PC-9 (cell line): ENCODE measurements around the gene URAD. TPM values are rescaled to one million over a fixed set of nuclear protein-coding genes. Genes with fewer than 3 reads are reported as not detected.

Experiments
- BruUV-seq: library from RNA; stranded (reverse); fragments of 400-500 nt; replicated peaks from 2 replicates; lab custom pipeline; 2021; lab: Mats Ljungman, UMichigan
- CTCF ChIA-PET: fragments of 300-600 bp; sonication (Branson Sonifier 250); formaldehyde crosslinking; loops from one replicate; lab custom pipeline; 2022; ENCODE audit warnings: antibody characterized with exemption; lab: Charles Lee
- POLR2A ChIA-PET: fragments of 300-600 bp; sonication (Branson Sonifier 250); formaldehyde crosslinking; loops from one replicate; lab custom pipeline; 2022; ENCODE audit warnings: antibody characterized with exemption; ENCODE audit not compliant: unreplicated experiment; lab: Charles Lee
- DNase-seq, 2 experiments: peaks; one replicate each; pipeline versions ENCODE4 v3.0.0 to v3.0.0-alpha.2; 2015 to 2022; ENCODE audit warnings: mixed read lengths in 1 of 2
- H2AFZ ChIP-seq: fragments of 200-600 bp; sonication (generic); 2 replicates; pipeline ENCODE4 v1.8.1; 2017; ENCODE audit warnings: antibody characterized with exemption
- H3F3A ChIP-seq: fragments of 200-600 bp; sonication (generic); 2 replicates; pipeline ENCODE4 v1.8.1; 2017; ENCODE audit warnings: antibody characterized with exemption, mild to moderate bottlenecking, low read depth; ENCODE audit not compliant: insufficient read depth
- H3K27ac ChIP-seq: fragments of 200-600 bp; sonication (generic); 2 replicates; pipeline ENCODE4 v1.6.1; 2016; ENCODE audit warnings: mixed run types
- H3K27me3 ChIP-seq: fragments of 200-600 bp; sonication (generic); 2 replicates; pipeline ENCODE4 v1.6.1; 2016; ENCODE audit warnings: low read depth, mixed run types; ENCODE audit not compliant: insufficient read depth
- H3K36me3 ChIP-seq: fragments of 200-600 bp; sonication (generic); 2 replicates; pipeline ENCODE4 v1.6.1; 2016; ENCODE audit warnings: low read depth, mixed run types
- H3K4me1 ChIP-seq: fragments of 200-600 bp; sonication (generic); replicated peaks from 2 replicates; pipeline ENCODE4 v1.6.1; 2016; ENCODE audit warnings: mixed run types; ENCODE audit not compliant: insufficient read depth
- H3K4me2 ChIP-seq: fragments of 200-600 bp; sonication (generic); 2 replicates; pipeline ENCODE4 v1.6.1; 2017; ENCODE audit warnings: mixed run types
- H3K4me3 ChIP-seq: fragments of 200-600 bp; sonication (generic); 2 replicates; pipeline ENCODE4 v1.6.1; 2016; ENCODE audit warnings: mixed run types
- H3K79me2 ChIP-seq: fragments of 200-600 bp; sonication (generic); 2 replicates; pipeline ENCODE4 v1.6.1; 2017; ENCODE audit warnings: low read depth, mixed run types
- H3K9me2 ChIP-seq: fragments of 200-600 bp; sonication (generic); 2 replicates; pipeline ENCODE4 v1.8.1; 2017; ENCODE audit warnings: mild to moderate bottlenecking; ENCODE audit not compliant: insufficient read depth
- H3K9me3 ChIP-seq: fragments of 200-600 bp; sonication (generic); 2 replicates; pipeline ENCODE4 v1.8.1; 2016; ENCODE audit warnings: low read depth; ENCODE audit not compliant: insufficient read depth
- H4K20me1 ChIP-seq: fragments of 200-600 bp; sonication (generic); 2 replicates; pipeline ENCODE4 v1.8.1; 2017; ENCODE audit not compliant: insufficient read depth
- CTCF ChIP-seq: fragments of 200-600 bp; sonication (generic); conservative IDR thresholded peaks from 2 replicates; pipeline ENCODE4 v1.6.1; 2017; ENCODE audit warnings: mixed run types, antibody characterized with exemption, mild to moderate bottlenecking, moderate library complexity
- EZH2 ChIP-seq: fragments of 200-600 bp; sonication (generic); IDR thresholded peaks from 2 replicates; pipeline ENCODE4 v1.8.0; 2017; ENCODE audit warnings: antibody characterized with exemption, low read depth
- intact Hi-C: fragments of 100-400 bp; cut with micrococcal nuclease; formaldehyde crosslinking; loops from one replicate; pipeline ENCODE4 v1.10.0; 2022; ENCODE audit not compliant: unreplicated experiment
- total RNA-seq: library from RNA; stranded (reverse); gene quantifications from 2 replicates; pipeline ENCODE4 v1.2.3, GENCODE V29; 2021

Gene URAD
- total RNA-seq, 1 experiment from 2014 or later: not detected

GRCh38 chr13:27969866-27970229 lies 18.6 kb downstream of the URAD start:
- POLR2A ChIA-PET: no interaction called here
- BruUV-seq: no TSS peak

GRCh38 chr13:27969082-27969865 lies 19.2 kb downstream of the URAD start, which contains the start of gene CDX2:
Gene CDX2 (minus strand): TSS chr13:27969315. CDS start chr13:27969006, 309 bp downstream.
- no peaks in the 10 kb centered on the region for H3K79me2 ChIP-seq
- DNase-seq: no peak
- TF ChIP-seq EZH2 (no peak), CTCF (no peak)
- BruUV-seq: no TSS peak
- H4K20me1 ChIP-seq: no peaks in the 10 kb centered on the region
- H3K4me2 ChIP-seq: no peak within 1 kb of the TSS
- no peaks in the 10 kb centered on the region for H3K9me3 ChIP-seq
- no peak within 1 kb of the TSS for H3K4me3 ChIP-seq
- intact Hi-C loops: no loop called here
- no peaks in the 10 kb centered on the region for H3K4me1 ChIP-seq
- ChIA-PET POLR2A (no interaction called here), CTCF (no interaction called here)
- H3K36me3 ChIP-seq: no peaks in the 10 kb centered on the region
- no peak within 1 kb of the TSS for H2AFZ ChIP-seq
- H3F3A ChIP-seq: no peaks in the 10 kb centered on the region
- H3K27ac ChIP-seq: no peak within 1 kb of the TSS
- H3K27me3 ChIP-seq: peaks cover 17% of the 10 kb centered on the region
- H3K9me2 ChIP-seq: no peaks in the 10 kb centered on the region

More at GRCh38 chr13:27969866-27970229, 18.6 kb downstream of the URAD start:
- H3K27ac ChIP-seq: no peak overlapping the region
- H3K9me3 ChIP-seq: no peaks in the 10 kb centered on the region
- no peak overlapping the region for H3K4me2 ChIP-seq
- H2AFZ ChIP-seq: no peak overlapping the region
- no peaks in the 10 kb centered on the region for H3F3A ChIP-seq
- H3K4me1 ChIP-seq: no peaks in the 10 kb centered on the region
- no peaks in the 10 kb centered on the region for H3K9me2 ChIP-seq
- H3K27me3 ChIP-seq: peaks cover 20% of the 10 kb centered on the region
- H4K20me1 ChIP-seq: no peaks in the 10 kb centered on the region
- TF ChIP-seq CTCF (no peak), EZH2 (no peak)
- H3K79me2 ChIP-seq: no peaks in the 10 kb centered on the region
- no peak for DNase-seq
- H3K4me3 ChIP-seq: no peak overlapping the region
- intact Hi-C loops: no loop called here
- no peaks in the 10 kb centered on the region for H3K36me3 ChIP-seq
- CTCF ChIA-PET: no interaction called here

- Histone ChIP-seq H3K9me3 (no peaks in the 10 kb centered on the region), H4K20me1 (no peaks in the 10 kb centered on the region), H3K79me2 (no peaks in the 10 kb centered on the region), H2AFZ (no peak overlapping the region), H3K36me3 (no peaks in the 10 kb centered on the region), H3K4me3 (no peak overlapping the region), H3K27ac (no peak overlapping the region), H3K4me2 (no peak overlapping the region), H3K4me1 (no peaks in the 10 kb centered on the region), H3F3A (no peaks in the 10 kb centered on the region), H3K9me2 (no peaks in the 10 kb centered on the region), H3K27me3 (peaks cover 17% of the 10 kb centered on the region)
- intact Hi-C loops: no loop called here
- POLR2A ChIA-PET: no interaction called here
- TF ChIP-seq EZH2 (no peak), CTCF (no peak)
- CTCF ChIA-PET: no interaction called here
- no peak for DNase-seq
- BruUV-seq: no TSS peak
These were observed 20.0 kb downstream of the URAD start for GRCh38 chr13:27968316-27969081.
